IPS-11a (cell line): ENCODE measurements around the gene ACTBL2.
"Not testable (repeated sequence)": the region's sequence is repeated elsewhere in the genome, so short reads cannot be mapped to it uniquely, and the experiment has no call there.

Experiments used
- H3K4me3 ChIP-seq: one replicate; pipeline ENCODE4 v1.5.1; 2013; ENCODE audit warnings: low read depth, low read length, control low read depth

The ACTBL2 gene

GRCh38 chr5:57482671-57483106 is at the start of gene ACTBL2:
TSS of gene ACTBL2 (minus strand) at chr5:57482811. CDS start at chr5:57482707, 104 bp downstream.
- no peak within 1 kb of the TSS for H3K4me3 ChIP-seq

- no peak overlapping the region for H3K4me3 ChIP-seq
These were observed 48.7 kb upstream of the ACTBL2 start for GRCh38 chr5:57531333-57531732.

- H3K4me3 ChIP-seq: no peak overlapping the region
These were observed 47.3 kb upstream of the ACTBL2 start for GRCh38 chr5:57529864-57530263.

- H3K4me3 ChIP-seq: no peak overlapping the region
These were observed 45.3 kb upstream of the ACTBL2 start for GRCh38 chr5:57527870-57528269.

GRCh38 chr5:57524348-57525060 is 41.9 kb upstream of the ACTBL2 start:
- H3K4me3 ChIP-seq: no peak overlapping the region

GRCh38 chr5:57522477-57522876 is 39.9 kb upstream of the ACTBL2 start:
- not testable (repeated sequence) for H3K4me3 ChIP-seq

GRCh38 chr5:57518415-57518814 is 35.8 kb upstream of the ACTBL2 start:
- not testable (repeated sequence) for H3K4me3 ChIP-seq

- H3K4me3 ChIP-seq: no peak overlapping the region
These were observed 34.6 kb upstream of the ACTBL2 start for GRCh38 chr5:57517250-57517649.

GRCh38 chr5:57513785-57514184 is 31.2 kb upstream of the ACTBL2 start:
- H3K4me3 ChIP-seq: no peak overlapping the region

- H3K4me3 ChIP-seq: no peak overlapping the region
These were observed 28.7 kb upstream of the ACTBL2 start for GRCh38 chr5:57511321-57511720.

GRCh38 chr5:57509501-57510260 is 27.1 kb upstream of the ACTBL2 start:
- no peak overlapping the region for H3K4me3 ChIP-seq

- no peak overlapping the region for H3K4me3 ChIP-seq
These were observed 25.6 kb upstream of the ACTBL2 start for GRCh38 chr5:57508211-57508610.

GRCh38 chr5:57505272-57506200 is 22.9 kb upstream of the ACTBL2 start:
- no peak overlapping the region for H3K4me3 ChIP-seq

- H3K4me3 ChIP-seq: no peak overlapping the region
These were observed 21.7 kb upstream of the ACTBL2 start for GRCh38 chr5:57504357-57504756.

- H3K4me3 ChIP-seq: no peak overlapping the region
These were observed 20.8 kb upstream of the ACTBL2 start for GRCh38 chr5:57503433-57503832.

- H3K4me3 ChIP-seq: no peak overlapping the region
These were observed 19.0 kb upstream of the ACTBL2 start for GRCh38 chr5:57501414-57502201.

- no peak overlapping the region for H3K4me3 ChIP-seq
These were observed 16.8 kb upstream of the ACTBL2 start for GRCh38 chr5:57499262-57500050.

- no peak overlapping the region for H3K4me3 ChIP-seq
These were observed 15.1 kb upstream of the ACTBL2 start for GRCh38 chr5:57497733-57498132.

GRCh38 chr5:57495285-57496086 is 12.9 kb upstream of the ACTBL2 start:
- no peak overlapping the region for H3K4me3 ChIP-seq
